Type B pancreatic cell (in vitro differentiated cells): ENCODE measurements around the gene LILRB3. TPM values are rescaled to one million over a fixed set of nuclear protein-coding genes. Genes with fewer than 3 reads are reported as not detected.
A peak's percentile ranks its signal among the peaks of the same experiment; 100 is the strongest.

Experiments
- DNase-seq: peaks from one replicate; pipeline ENCODE4 v3.0.0; 2021; ENCODE audit warnings: mixed read lengths; ENCODE audit not compliant: unreplicated experiment; ENCODE audit errors: extremely low spot score
- H3K27ac Mint-ChIP-seq: 2 replicates; pipeline ENCODE4 v1.8.0; 2021; ENCODE audit warnings: mild to moderate bottlenecking, mixed read lengths
- H3K27me3 Mint-ChIP-seq: 2 replicates; pipeline ENCODE4 v1.8.0; 2021; ENCODE audit warnings: mixed read lengths
- H3K36me3 Mint-ChIP-seq: 2 replicates; pipeline ENCODE4 v1.8.0; 2021; ENCODE audit warnings: mixed read lengths
- H3K4me1 Mint-ChIP-seq: one replicate; pipeline ENCODE4 v1.8.0; 2021; ENCODE audit warnings: mixed read lengths; ENCODE audit not compliant: unreplicated experiment
- H3K4me3 Mint-ChIP-seq: 2 replicates; pipeline ENCODE4 v1.8.0; 2021; ENCODE audit warnings: mild to moderate bottlenecking, mixed read lengths
- H3K9me3 Mint-ChIP-seq: 2 replicates; pipeline ENCODE4 v1.8.0; 2021; ENCODE audit warnings: mixed read lengths
- total RNA-seq: library from RNA; stranded (reverse); gene quantifications from 2 replicates; pipeline ENCODE4 v1.2.1, GENCODE V29; 2021; ENCODE audit warnings: low replicate concordance
- TF ChIP-seq, protein P1 (sequence below): fragments of 200-600 bp; sonication (generic); conservative IDR thresholded peaks from 2 replicates; pipeline ENCODE4 v1.5.0; 2021; ENCODE audit warnings: antibody characterized with exemption, mild to moderate bottlenecking

The LILRB3 gene
- total RNA-seq, 1 donor from 2014 or later: not detected

DNA sequence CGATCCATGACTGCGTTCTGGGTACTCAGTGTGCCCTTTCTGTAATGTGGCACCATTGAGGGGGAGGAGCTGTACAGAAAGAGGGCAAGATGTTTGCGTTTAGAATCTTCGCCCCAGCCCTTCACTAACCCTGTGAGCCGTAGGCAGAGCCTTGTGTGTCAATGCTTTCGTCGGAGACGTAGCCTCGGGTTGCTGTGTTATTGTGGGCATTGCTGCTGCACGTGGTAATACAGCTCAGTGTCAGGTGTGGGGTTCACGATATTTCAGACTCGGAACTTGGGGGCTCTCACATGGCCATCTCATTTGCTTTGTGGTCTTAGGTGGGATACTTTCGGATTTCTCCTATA lies 16.0 kb downstream of the LILRB3 start:
- Mint-ChIP-seq H3K27me3 (no peaks in the 10 kb centered on the region), H3K4me3 (no peak overlapping the region), H3K9me3 (peaks cover 6% of the 10 kb centered on the region), H3K27ac (peak overlapping the region; percentile 85), H3K4me1 (peaks cover 43% of the 10 kb centered on the region), H3K36me3 (peaks cover 37% of the 10 kb centered on the region)
- TF ChIP-seq, protein P1, sequence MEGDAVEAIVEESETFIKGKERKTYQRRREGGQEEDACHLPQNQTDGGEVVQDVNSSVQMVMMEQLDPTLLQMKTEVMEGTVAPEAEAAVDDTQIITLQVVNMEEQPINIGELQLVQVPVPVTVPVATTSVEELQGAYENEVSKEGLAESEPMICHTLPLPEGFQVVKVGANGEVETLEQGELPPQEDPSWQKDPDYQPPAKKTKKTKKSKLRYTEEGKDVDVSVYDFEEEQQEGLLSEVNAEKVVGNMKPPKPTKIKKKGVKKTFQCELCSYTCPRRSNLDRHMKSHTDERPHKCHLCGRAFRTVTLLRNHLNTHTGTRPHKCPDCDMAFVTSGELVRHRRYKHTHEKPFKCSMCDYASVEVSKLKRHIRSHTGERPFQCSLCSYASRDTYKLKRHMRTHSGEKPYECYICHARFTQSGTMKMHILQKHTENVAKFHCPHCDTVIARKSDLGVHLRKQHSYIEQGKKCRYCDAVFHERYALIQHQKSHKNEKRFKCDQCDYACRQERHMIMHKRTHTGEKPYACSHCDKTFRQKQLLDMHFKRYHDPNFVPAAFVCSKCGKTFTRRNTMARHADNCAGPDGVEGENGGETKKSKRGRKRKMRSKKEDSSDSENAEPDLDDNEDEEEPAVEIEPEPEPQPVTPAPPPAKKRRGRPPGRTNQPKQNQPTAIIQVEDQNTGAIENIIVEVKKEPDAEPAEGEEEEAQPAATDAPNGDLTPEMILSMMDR: no peak
- no peak for DNase-seq

DNA sequence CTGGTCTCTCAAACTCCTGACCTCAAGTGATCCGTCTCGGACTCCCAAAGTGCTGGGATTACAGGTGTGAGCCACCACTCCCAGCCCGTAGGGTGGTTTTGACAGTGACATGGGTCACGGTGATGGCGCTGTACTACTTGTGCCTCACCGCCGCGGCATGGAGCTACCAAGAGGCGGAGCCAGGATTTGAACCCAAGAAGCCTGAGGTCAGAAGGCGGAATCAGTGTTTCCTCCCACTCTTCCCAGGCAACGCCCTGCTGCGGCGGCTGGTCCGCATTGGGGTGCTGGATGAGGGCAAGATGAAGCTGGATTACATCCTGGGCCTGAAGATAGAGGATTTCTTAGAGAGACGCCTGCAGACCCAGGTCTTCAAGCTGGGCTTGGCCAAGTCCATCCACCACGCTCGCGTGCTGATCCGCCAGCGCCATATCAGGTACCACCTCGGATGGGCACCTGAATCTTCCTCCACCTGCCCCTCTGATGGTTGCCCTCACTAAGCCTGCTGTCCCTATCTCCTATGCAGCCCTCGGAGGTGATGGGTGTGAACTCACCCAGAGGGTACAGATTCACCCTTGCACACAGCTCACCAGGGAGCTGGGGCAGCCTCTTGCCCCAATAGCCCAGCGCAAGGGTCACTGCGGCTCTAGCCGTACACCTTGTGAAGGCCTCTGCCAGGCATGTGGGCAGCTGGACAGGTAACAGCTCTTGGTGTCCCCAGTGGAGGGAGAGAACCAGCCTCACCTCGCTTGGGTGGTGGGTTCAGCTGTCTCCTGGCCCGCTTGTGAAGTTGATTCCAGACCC lies 16.6 kb downstream of the LILRB3 start:
- peaks cover 5% of the 10 kb centered on the region for H3K9me3 Mint-ChIP-seq
- TF ChIP-seq, protein P1: no peak
- DNase-seq: no peak
- H3K27ac Mint-ChIP-seq: peak overlapping the region; percentile 85
- H3K4me3 Mint-ChIP-seq: no peak overlapping the region
- H3K4me1 Mint-ChIP-seq: peaks cover 42% of the 10 kb centered on the region
- H3K36me3 Mint-ChIP-seq: peaks cover 35% of the 10 kb centered on the region
- no peaks in the 10 kb centered on the region for H3K27me3 Mint-ChIP-seq

DNA sequence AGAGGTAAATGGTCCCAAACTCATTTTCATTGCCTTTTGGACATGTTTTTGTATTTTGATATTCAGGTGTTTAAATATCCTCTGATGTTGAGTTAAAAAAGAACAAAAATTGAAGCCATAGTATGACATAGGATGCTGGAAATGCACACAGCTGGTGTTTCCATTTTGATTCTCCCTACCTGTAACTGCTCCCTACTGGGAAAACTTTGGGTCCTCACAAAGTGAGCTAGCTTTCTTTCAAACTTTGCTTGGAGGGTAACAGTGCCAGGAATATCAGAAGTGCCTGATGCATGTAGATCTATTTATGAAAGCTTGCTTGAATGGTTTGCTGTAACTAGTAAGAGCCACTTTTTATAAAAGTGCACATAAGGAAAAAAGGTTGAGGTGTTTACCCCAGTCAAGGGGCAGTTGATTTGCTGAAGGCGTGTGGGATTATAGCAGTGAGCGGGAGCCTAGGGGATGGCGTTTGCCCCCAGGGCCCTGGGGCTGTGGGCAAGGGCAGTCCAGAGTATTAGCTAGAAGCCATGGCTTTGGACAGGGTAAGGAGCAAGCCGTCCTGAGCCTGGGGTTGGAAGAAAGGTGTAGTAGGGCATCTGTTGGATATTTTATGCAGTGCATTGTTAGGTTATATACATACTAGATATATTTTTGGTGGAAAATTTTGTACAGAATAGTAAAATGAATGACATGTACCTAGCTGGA lies 17.9 kb downstream of the LILRB3 start:
- peaks cover 32% of the 10 kb centered on the region for H3K36me3 Mint-ChIP-seq
- no peaks in the 10 kb centered on the region for H3K9me3 Mint-ChIP-seq

DNA sequence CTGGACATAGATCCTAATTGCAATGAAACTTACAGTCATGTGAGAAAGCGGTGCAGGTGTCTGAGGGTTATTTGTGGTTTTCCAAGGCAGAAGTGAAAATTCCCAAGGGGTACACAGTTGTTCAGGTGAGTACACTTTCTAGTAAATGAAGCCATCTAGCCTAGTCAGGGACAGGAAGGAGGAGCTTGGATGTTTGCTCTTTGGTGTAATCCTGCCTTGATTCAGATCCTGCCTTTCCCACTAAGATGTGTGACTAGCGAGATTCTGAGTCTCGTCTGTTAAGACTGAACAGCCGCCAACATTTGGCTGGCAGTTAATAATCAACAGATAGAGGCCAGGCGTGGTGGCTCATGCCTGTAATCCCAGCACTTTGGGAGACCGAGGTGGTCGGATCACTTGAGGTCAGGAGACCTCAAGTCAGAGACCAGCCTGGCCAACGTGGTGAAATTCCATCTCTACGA lies 19.6 kb downstream of the LILRB3 start:
- H3K27me3 Mint-ChIP-seq: no peaks in the 10 kb centered on the region
- peaks cover 29% of the 10 kb centered on the region for H3K36me3 Mint-ChIP-seq
- peak overlapping the region; percentile 96 for H3K4me3 Mint-ChIP-seq
- TF ChIP-seq, protein P1: no peak
- no peaks in the 10 kb centered on the region for H3K9me3 Mint-ChIP-seq
- no peak for DNase-seq
- peak overlapping the region; percentile 99 for H3K27ac Mint-ChIP-seq
- H3K4me1 Mint-ChIP-seq: peaks cover 31% of the 10 kb centered on the region

More for the DNA sequence above, 17.9 kb downstream of the LILRB3 start:
- DNase-seq: no peak
- no peaks in the 10 kb centered on the region for H3K27me3 Mint-ChIP-seq
- TF ChIP-seq, protein P1: no peak
- peak overlapping the region; percentile 28 for H3K4me3 Mint-ChIP-seq
- peak overlapping the region; percentile 31 for H3K27ac Mint-ChIP-seq
- H3K4me1 Mint-ChIP-seq: peaks cover 38% of the 10 kb centered on the region

DNA sequence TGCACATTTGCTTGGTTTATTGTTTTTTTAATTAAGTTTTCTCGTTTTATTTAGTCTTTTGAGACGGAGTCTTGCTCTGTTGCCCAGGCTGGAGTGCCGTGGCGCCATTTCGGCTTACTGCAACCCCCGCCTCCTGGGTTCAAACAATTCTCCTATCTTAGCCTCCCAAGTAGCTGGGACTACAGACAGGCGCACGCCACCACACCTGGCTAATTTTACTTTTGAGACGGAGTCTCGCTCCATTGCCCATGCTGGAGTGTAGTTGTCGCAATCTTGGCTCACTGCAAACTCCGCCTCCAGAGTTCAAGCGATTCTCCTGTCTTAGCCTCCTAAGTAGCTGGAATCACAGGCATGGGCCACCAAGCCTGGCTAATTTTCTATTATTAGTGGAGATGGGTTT lies 20.8 kb downstream of the LILRB3 start:
- no peak for DNase-seq
- H3K4me1 Mint-ChIP-seq: peaks cover 22% of the 10 kb centered on the region
- H3K4me3 Mint-ChIP-seq: peak overlapping the region; percentile 96
- no peaks in the 10 kb centered on the region for H3K9me3 Mint-ChIP-seq
- H3K36me3 Mint-ChIP-seq: peaks cover 25% of the 10 kb centered on the region
- no peaks in the 10 kb centered on the region for H3K27me3 Mint-ChIP-seq
- H3K27ac Mint-ChIP-seq: peak overlapping the region; percentile 99
- TF ChIP-seq, protein P1: no peak
